Parathyroid adenoma (tissue), 2 donors: Measurements from ENCODE around the gene SLC25A33.

Experiments
- H2AFZ ChIP-seq: fragments of 300-600 bp; sonication (generic); one replicate; pipeline ENCODE4 v1.7.0; 2017; ENCODE audit warnings: antibody characterized with exemption, mild to moderate bottlenecking
- H3K27ac ChIP-seq: fragments of 300-600 bp; sonication (generic); one replicate; pipeline ENCODE4 v1.7.0; 2017
- H3K27me3 ChIP-seq: fragments of 300-600 bp; sonication (generic); one replicate; pipeline ENCODE4 v1.7.0; 2017; ENCODE audit warnings: low read length; ENCODE audit not compliant: control insufficient read depth, insufficient read depth
- H3K36me3 ChIP-seq: fragments of 300-600 bp; sonication (generic); one replicate; pipeline ENCODE4 v1.7.0; 2017; ENCODE audit warnings: low read length; ENCODE audit not compliant: control insufficient read depth, insufficient read depth
- H3K4me1 ChIP-seq: fragments of 300-600 bp; sonication (generic); one replicate; pipeline ENCODE4 v1.7.0; 2017; ENCODE audit warnings: control low read depth
- H3K4me2 ChIP-seq: fragments of 300-600 bp; sonication (generic); one replicate; pipeline ENCODE4 v1.7.0; 2017; ENCODE audit warnings: low read length
- H3K4me3 ChIP-seq: fragments of 300-600 bp; sonication (generic); one replicate; pipeline ENCODE4 v1.7.0; 2017; ENCODE audit warnings: low read depth, low read length
- H3K79me2 ChIP-seq: fragments of 300-600 bp; sonication (generic); one replicate; pipeline ENCODE4 v1.7.0; 2017; ENCODE audit warnings: control low read depth
- H3K9ac ChIP-seq: fragments of 300-600 bp; sonication (generic); one replicate; pipeline ENCODE4 v1.7.0; 2017; ENCODE audit warnings: mild to moderate bottlenecking
- H3K9me3 ChIP-seq: fragments of 300-600 bp; sonication (generic); one replicate; pipeline ENCODE4 v1.7.0; 2017; ENCODE audit warnings: low read length; ENCODE audit not compliant: control insufficient read depth
- CTCF ChIP-seq: fragments of 300-600 bp; sonication (generic); IDR thresholded peaks from one replicate; pipeline ENCODE4 v1.7.0; 2017; ENCODE audit warnings: antibody characterized with exemption, mild to moderate bottlenecking
- donor health status: primary hyperparathyroidism.

Gene SLC25A33

GRCh38 chr1:9495854-9496374, 43.4 kb upstream of the SLC25A33 start:
- H3K79me2 ChIP-seq = no peaks in the 10 kb centered on the region
- no peaks in the 10 kb centered on the region for H3K9me3 ChIP-seq
- H3K27ac ChIP-seq = no peak overlapping the region
- no peaks in the 10 kb centered on the region for H3K36me3 ChIP-seq
- H3K4me3 ChIP-seq = no peak overlapping the region
- H3K4me2 ChIP-seq = no peak overlapping the region
- no peaks in the 10 kb centered on the region for H3K4me1 ChIP-seq
- no peaks in the 10 kb centered on the region for H3K27me3 ChIP-seq
- H3K9ac ChIP-seq = no peak overlapping the region
- H2AFZ ChIP-seq = no peak overlapping the region
- TF ChIP-seq CTCF = no peak

- TF ChIP-seq CTCF = no peak
- Histone ChIP-seq H3K27me3 (no peaks in the 10 kb centered on the region), H3K36me3 (no peaks in the 10 kb centered on the region), H3K4me1 (no peaks in the 10 kb centered on the region), H3K79me2 (no peaks in the 10 kb centered on the region), H3K9ac (no peak overlapping the region), H2AFZ (no peak overlapping the region), H3K9me3 (no peaks in the 10 kb centered on the region), H3K4me3 (no peak overlapping the region), H3K4me2 (no peak overlapping the region), H3K27ac (no peak overlapping the region)
These were observed 38.2 kb upstream of the SLC25A33 start for GRCh38 chr1:9500756-9501754.

DNA sequence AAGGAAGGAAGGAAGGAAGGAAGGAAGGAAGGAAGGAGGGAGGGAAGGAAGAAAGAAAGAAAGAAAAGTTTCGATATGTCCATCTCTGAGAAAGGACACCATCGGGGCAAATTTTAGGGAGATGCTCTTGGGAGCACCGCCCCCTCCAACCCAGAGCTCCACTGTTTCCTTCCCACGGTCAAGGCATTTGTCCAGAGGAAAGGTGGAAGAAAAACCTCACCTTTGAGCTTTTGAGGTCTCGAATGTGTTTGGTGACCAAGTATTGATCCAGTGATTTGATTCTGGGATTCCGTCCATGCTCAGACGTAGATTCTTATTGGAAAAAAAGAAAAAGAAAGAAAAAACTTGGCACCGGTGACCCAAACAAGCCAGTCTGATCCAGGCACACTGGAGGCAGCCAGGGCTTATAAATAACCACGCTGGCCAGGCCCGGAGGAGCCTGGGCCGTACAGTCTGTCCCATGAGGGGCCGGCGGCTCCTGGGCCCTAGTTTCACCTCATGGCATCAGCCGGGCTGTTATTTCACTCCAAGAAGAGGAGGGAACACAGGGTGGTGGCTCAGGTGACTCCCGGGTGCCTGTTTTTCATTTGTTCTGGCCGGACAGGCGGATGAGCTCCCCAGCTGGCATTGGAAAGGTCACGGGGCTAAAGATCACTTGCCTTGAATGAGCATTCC, 36.1 kb upstream of the SLC25A33 start:
- H3K79me2 ChIP-seq = no peaks in the 10 kb centered on the region
- H3K27me3 ChIP-seq = no peaks in the 10 kb centered on the region
- no peak overlapping the region for H3K4me2 ChIP-seq
- no peak overlapping the region for H3K27ac ChIP-seq
- H3K4me1 ChIP-seq = no peaks in the 10 kb centered on the region
- no peak overlapping the region for H2AFZ ChIP-seq
- no peak overlapping the region for H3K4me3 ChIP-seq
- TF ChIP-seq CTCF = no peak
- H3K9ac ChIP-seq = no peak overlapping the region
- H3K36me3 ChIP-seq = no peaks in the 10 kb centered on the region
- H3K9me3 ChIP-seq = no peaks in the 10 kb centered on the region

- Histone ChIP-seq H3K36me3 (no peaks in the 10 kb centered on the region), H3K27ac (no peak overlapping the region), H2AFZ (no peak overlapping the region), H3K79me2 (no peaks in the 10 kb centered on the region), H3K4me3 (no peak overlapping the region), H3K9me3 (no peaks in the 10 kb centered on the region), H3K4me1 (no peaks in the 10 kb centered on the region), H3K9ac (no peak overlapping the region), H3K4me2 (no peak overlapping the region), H3K27me3 (no peaks in the 10 kb centered on the region)
- TF ChIP-seq CTCF = no peak
These were observed 34.1 kb upstream of the SLC25A33 start for GRCh38 chr1:9505143-9505542.
